ENCODE measurements around the gene IQCK.

DNA sequence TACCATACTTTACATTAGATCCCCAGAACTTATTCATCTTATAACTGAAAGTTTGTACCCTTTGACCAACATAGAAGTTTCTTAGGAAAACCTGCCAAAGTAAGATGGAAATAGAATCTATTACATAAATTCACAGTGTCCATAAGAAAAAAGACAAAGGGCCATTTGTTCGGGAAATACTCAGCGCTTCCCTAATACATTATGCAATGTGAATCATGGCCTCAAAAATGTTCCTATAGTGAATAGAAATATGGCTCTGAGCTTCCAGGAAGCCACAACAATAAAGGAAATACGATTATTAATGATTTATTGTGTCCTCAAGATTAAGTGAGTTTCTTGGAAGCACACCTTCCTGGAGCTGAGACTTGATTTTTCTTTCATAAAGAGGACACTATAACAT lies 115.1 kb downstream of the IQCK start:
- TF ChIP-seq, protein P1, sequence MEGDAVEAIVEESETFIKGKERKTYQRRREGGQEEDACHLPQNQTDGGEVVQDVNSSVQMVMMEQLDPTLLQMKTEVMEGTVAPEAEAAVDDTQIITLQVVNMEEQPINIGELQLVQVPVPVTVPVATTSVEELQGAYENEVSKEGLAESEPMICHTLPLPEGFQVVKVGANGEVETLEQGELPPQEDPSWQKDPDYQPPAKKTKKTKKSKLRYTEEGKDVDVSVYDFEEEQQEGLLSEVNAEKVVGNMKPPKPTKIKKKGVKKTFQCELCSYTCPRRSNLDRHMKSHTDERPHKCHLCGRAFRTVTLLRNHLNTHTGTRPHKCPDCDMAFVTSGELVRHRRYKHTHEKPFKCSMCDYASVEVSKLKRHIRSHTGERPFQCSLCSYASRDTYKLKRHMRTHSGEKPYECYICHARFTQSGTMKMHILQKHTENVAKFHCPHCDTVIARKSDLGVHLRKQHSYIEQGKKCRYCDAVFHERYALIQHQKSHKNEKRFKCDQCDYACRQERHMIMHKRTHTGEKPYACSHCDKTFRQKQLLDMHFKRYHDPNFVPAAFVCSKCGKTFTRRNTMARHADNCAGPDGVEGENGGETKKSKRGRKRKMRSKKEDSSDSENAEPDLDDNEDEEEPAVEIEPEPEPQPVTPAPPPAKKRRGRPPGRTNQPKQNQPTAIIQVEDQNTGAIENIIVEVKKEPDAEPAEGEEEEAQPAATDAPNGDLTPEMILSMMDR (IDR thresholded peaks at IDR 0.05): no peak
- TF ChIP-seq POLR2A (IDR thresholded peaks at IDR 0.05): no peak
- TF ChIP-seq POLR2AphosphoS5 (IDR thresholded peaks at IDR 0.05): no peak
